ENCODE measurements around the gene STIL.
A peak's percentile ranks its signal among the peaks of the same experiment; 100 is the strongest.

The STIL gene

GRCh38 chr1:47340227-47340626 is 26.3 kb upstream of the STIL start:
- DNase-seq (ENCODE audit: low read depth) = no peak
- TF ChIP-seq CTCF (IDR thresholded peaks at IDR 0.05; ENCODE audit: control insufficient read depth, insufficient read depth, low read depth, low read length, missing control alignments) = no peak
- no peak overlapping the region for H3K4me3 ChIP-seq (ENCODE audit: control insufficient read depth, low read depth, low read length)

- no peak overlapping the region for H3K4me3 ChIP-seq (ENCODE audit: control insufficient read depth, low read depth, low read length)
- no peak for TF ChIP-seq CTCF (IDR thresholded peaks at IDR 0.05; ENCODE audit: control insufficient read depth, insufficient read depth, low read depth, low read length, missing control alignments)
- no peak for DNase-seq (ENCODE audit: low read depth)
These were observed 24.5 kb upstream of the STIL start for GRCh38 chr1:47338249-47339077.

GRCh38 chr1:47337350-47337749 is 23.4 kb upstream of the STIL start:
- no peak overlapping the region for H3K4me3 ChIP-seq (ENCODE audit: control insufficient read depth, low read depth, low read length)
- no peak for DNase-seq (ENCODE audit: low read depth)
- no peak for TF ChIP-seq CTCF (IDR thresholded peaks at IDR 0.05; ENCODE audit: control insufficient read depth, insufficient read depth, low read depth, low read length, missing control alignments)

GRCh38 chr1:47334765-47335435 is 21.0 kb upstream of the STIL start:
- DNase-seq (ENCODE audit: low read depth) = no peak
- TF ChIP-seq CTCF (IDR thresholded peaks at IDR 0.05; ENCODE audit: control insufficient read depth, insufficient read depth, low read depth, low read length, missing control alignments) = no peak
- peak overlapping the region; percentile 80 for H3K4me3 ChIP-seq (ENCODE audit: control insufficient read depth, low read depth, low read length)

- no peak for DNase-seq (ENCODE audit: low read depth)
- peak overlapping the region; percentile 80 for H3K4me3 ChIP-seq (ENCODE audit: control insufficient read depth, low read depth, low read length)
- TF ChIP-seq CTCF (IDR thresholded peaks at IDR 0.05; ENCODE audit: control insufficient read depth, insufficient read depth, low read depth, low read length, missing control alignments) = no peak
These were observed 20.2 kb upstream of the STIL start for GRCh38 chr1:47333922-47334764.

GRCh38 chr1:47333578-47333921 is 19.6 kb upstream of the STIL start, which contains the start of gene CMPK1:
Gene CMPK1 (plus strand): TSS chr1:47333790. CDS start chr1:47333946, 156 bp downstream.
- peak; percentile 26 for TF ChIP-seq CTCF (IDR thresholded peaks at IDR 0.05; ENCODE audit: control insufficient read depth, insufficient read depth, low read depth, low read length, missing control alignments)
- peak; percentile 59 for DNase-seq (ENCODE audit: low read depth)
- peak within 1 kb of the TSS; percentile 80 for H3K4me3 ChIP-seq (ENCODE audit: control insufficient read depth, low read depth, low read length)

Measured in AG09309 (cell line).